ENCODE data around the gene GORASP1. TPM values are rescaled to one million over a fixed set of nuclear protein-coding genes. Genes with fewer than 3 reads are reported as not detected.
A peak's percentile ranks its signal among the peaks of the same experiment; 100 is the strongest.

Gene GORASP1
- total and polyA plus RNA-seq, 4 donors = 11.8 to 39.4 (median 19.3) TPM

- 91% methylated on average over 2 of the region's 2 CpGs for WGBS
- H3K4me1 ChIP-seq (ENCODE audit: control insufficient read depth in 4 of 4, insufficient read depth in 4 of 4, low read length in 3 of 4) = peaks cover 0 to 4% (median 0%) of the 10 kb centered on the region in 4 donors
- TF ChIP-seq RAD21 (IDR thresholded peaks at IDR 0.05) = no peak
- TF ChIP-seq EGR1 (IDR thresholded peaks at IDR 0.05; ENCODE audit: low read depth in 2 of 2) = no peak
- no peak for TF ChIP-seq JUND (IDR thresholded peaks at IDR 0.05)
- TF ChIP-seq HNF4A (conservative IDR thresholded peaks at IDR 0.05) = no peak
- TF ChIP-seq TAF1 (conservative IDR thresholded peaks at IDR 0.05) = no peak
- no peak for TF ChIP-seq FOXA1 (IDR thresholded peaks at IDR 0.05)
- H3K36me3 ChIP-seq (ENCODE audit: control insufficient read depth in 4 of 4, insufficient read depth in 3 of 4, low read depth in 1 of 4, low read length in 3 of 4) = no peaks in the 10 kb centered on the region
- H3K27me3 ChIP-seq (ENCODE audit: control insufficient read depth in 4 of 4, insufficient read depth in 4 of 4, low read length in 3 of 4) = no peaks in the 10 kb centered on the region
- no peak overlapping the region for H3K9ac ChIP-seq (ENCODE audit: low read depth in 1 of 2, low read length in 2 of 2)
- no peak overlapping the region for H3K27ac ChIP-seq (ENCODE audit: low read depth in 1 of 2, low read length in 2 of 2)
- H3K4me3 ChIP-seq (ENCODE audit: low read depth in 1 of 3, low read length in 3 of 3) = no peak overlapping the region
- H3K9me3 ChIP-seq (ENCODE audit: control insufficient read depth in 4 of 4, low read length in 3 of 4) = no peaks in the 10 kb centered on the region
- no peak for DNase-seq (ENCODE audit: low spot score)
Observed at GRCh38 chr3:39121621-39122020, 14.2 kb upstream of the GORASP1 start.

GRCh38 chr3:39118931-39119660 is 11.7 kb upstream of the GORASP1 start:
- peak in 1 of 2 donors; percentile 10 for TF ChIP-seq RXRA (IDR thresholded peaks at IDR 0.05)
- TF ChIP-seq RAD21 (IDR thresholded peaks at IDR 0.05) = no peak
- TF ChIP-seq, protein P1, sequence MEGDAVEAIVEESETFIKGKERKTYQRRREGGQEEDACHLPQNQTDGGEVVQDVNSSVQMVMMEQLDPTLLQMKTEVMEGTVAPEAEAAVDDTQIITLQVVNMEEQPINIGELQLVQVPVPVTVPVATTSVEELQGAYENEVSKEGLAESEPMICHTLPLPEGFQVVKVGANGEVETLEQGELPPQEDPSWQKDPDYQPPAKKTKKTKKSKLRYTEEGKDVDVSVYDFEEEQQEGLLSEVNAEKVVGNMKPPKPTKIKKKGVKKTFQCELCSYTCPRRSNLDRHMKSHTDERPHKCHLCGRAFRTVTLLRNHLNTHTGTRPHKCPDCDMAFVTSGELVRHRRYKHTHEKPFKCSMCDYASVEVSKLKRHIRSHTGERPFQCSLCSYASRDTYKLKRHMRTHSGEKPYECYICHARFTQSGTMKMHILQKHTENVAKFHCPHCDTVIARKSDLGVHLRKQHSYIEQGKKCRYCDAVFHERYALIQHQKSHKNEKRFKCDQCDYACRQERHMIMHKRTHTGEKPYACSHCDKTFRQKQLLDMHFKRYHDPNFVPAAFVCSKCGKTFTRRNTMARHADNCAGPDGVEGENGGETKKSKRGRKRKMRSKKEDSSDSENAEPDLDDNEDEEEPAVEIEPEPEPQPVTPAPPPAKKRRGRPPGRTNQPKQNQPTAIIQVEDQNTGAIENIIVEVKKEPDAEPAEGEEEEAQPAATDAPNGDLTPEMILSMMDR (IDR thresholded peaks at IDR 0.05; ENCODE audit: low read depth, low read length, missing input control) = no peak
- no peak for TF ChIP-seq YY1 (IDR thresholded peaks at IDR 0.05)
- peak in 1 of 2 donors; percentile 33 for TF ChIP-seq HNF4A (conservative IDR thresholded peaks at IDR 0.05)

GRCh38 chr3:39118079-39118478 is 10.7 kb upstream of the GORASP1 start:
- no peaks in the 10 kb centered on the region for H3K36me3 ChIP-seq (ENCODE audit: control insufficient read depth in 4 of 4, insufficient read depth in 3 of 4, low read depth in 1 of 4, low read length in 3 of 4)

More at GRCh38 chr3:39118931-39119660, 11.7 kb upstream of the GORASP1 start:
- 76% methylated on average over 5 of the region's 5 CpGs for WGBS
- H3K27ac ChIP-seq (ENCODE audit: low read depth in 1 of 2, low read length in 2 of 2) = no peak overlapping the region
- no peak overlapping the region for H3K9ac ChIP-seq (ENCODE audit: low read depth in 1 of 2, low read length in 2 of 2)
- DNase-seq (ENCODE audit: low spot score) = no peak
- peaks cover 0 to 4% (median 0%) of the 10 kb centered on the region in 4 donors for H3K4me1 ChIP-seq (ENCODE audit: control insufficient read depth in 4 of 4, insufficient read depth in 4 of 4, low read length in 3 of 4)
- H3K9me3 ChIP-seq (ENCODE audit: control insufficient read depth in 4 of 4, low read length in 3 of 4) = no peaks in the 10 kb centered on the region
- H3K4me3 ChIP-seq (ENCODE audit: low read depth in 1 of 3, low read length in 3 of 3) = no peak overlapping the region
- H3K36me3 ChIP-seq (ENCODE audit: control insufficient read depth in 4 of 4, insufficient read depth in 3 of 4, low read depth in 1 of 4, low read length in 3 of 4) = no peaks in the 10 kb centered on the region
- H3K27me3 ChIP-seq (ENCODE audit: control insufficient read depth in 4 of 4, insufficient read depth in 4 of 4, low read length in 3 of 4) = no peaks in the 10 kb centered on the region

More at GRCh38 chr3:39118079-39118478, 10.7 kb upstream of the GORASP1 start:
- 89% methylated on average over 3 of the region's 3 CpGs for WGBS
- H3K9me3 ChIP-seq (ENCODE audit: control insufficient read depth in 4 of 4, low read length in 3 of 4) = no peaks in the 10 kb centered on the region
- DNase-seq (ENCODE audit: low spot score) = no peak
- H3K9ac ChIP-seq (ENCODE audit: low read depth in 1 of 2, low read length in 2 of 2) = no peak overlapping the region
- TF ChIP-seq, protein P2, sequence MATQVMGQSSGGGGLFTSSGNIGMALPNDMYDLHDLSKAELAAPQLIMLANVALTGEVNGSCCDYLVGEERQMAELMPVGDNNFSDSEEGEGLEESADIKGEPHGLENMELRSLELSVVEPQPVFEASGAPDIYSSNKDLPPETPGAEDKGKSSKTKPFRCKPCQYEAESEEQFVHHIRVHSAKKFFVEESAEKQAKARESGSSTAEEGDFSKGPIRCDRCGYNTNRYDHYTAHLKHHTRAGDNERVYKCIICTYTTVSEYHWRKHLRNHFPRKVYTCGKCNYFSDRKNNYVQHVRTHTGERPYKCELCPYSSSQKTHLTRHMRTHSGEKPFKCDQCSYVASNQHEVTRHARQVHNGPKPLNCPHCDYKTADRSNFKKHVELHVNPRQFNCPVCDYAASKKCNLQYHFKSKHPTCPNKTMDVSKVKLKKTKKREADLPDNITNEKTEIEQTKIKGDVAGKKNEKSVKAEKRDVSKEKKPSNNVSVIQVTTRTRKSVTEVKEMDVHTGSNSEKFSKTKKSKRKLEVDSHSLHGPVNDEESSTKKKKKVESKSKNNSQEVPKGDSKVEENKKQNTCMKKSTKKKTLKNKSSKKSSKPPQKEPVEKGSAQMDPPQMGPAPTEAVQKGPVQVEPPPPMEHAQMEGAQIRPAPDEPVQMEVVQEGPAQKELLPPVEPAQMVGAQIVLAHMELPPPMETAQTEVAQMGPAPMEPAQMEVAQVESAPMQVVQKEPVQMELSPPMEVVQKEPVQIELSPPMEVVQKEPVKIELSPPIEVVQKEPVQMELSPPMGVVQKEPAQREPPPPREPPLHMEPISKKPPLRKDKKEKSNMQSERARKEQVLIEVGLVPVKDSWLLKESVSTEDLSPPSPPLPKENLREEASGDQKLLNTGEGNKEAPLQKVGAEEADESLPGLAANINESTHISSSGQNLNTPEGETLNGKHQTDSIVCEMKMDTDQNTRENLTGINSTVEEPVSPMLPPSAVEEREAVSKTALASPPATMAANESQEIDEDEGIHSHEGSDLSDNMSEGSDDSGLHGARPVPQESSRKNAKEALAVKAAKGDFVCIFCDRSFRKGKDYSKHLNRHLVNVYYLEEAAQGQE (IDR thresholded peaks at IDR 0.05) = no peak
- TF ChIP-seq, protein P3, sequence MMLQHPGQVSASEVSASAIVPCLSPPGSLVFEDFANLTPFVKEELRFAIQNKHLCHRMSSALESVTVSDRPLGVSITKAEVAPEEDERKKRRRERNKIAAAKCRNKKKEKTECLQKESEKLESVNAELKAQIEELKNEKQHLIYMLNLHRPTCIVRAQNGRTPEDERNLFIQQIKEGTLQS (IDR thresholded peaks at IDR 0.05) = no peak
- TF ChIP-seq, protein P1 (IDR thresholded peaks at IDR 0.05; ENCODE audit: low read depth, low read length, missing input control) = no peak
- TF ChIP-seq FOXA2 (IDR thresholded peaks at IDR 0.05) (no peak), ZBTB33 (IDR thresholded peaks at IDR 0.05) (no peak), EGR1 (IDR thresholded peaks at IDR 0.05; ENCODE audit: low read depth in 2 of 2) (no peak)
- peaks cover 0 to 4% (median 0%) of the 10 kb centered on the region in 4 donors for H3K4me1 ChIP-seq (ENCODE audit: control insufficient read depth in 4 of 4, insufficient read depth in 4 of 4, low read length in 3 of 4)
- no peak overlapping the region for H3K27ac ChIP-seq (ENCODE audit: low read depth in 1 of 2, low read length in 2 of 2)
- no peak overlapping the region for H3K4me3 ChIP-seq (ENCODE audit: low read depth in 1 of 3, low read length in 3 of 3)
- no peaks in the 10 kb centered on the region for H3K27me3 ChIP-seq (ENCODE audit: control insufficient read depth in 4 of 4, insufficient read depth in 4 of 4, low read length in 3 of 4)
